HCT116 (cell line): ENCODE measurements around the gene CYTIP. TPM values are rescaled to one million over a fixed set of nuclear protein-coding genes. Genes with fewer than 3 reads are reported as not detected.

Experiments used
- total RNA-seq: library from RNA; stranded (reverse); gene quantifications from one replicate; pipeline ENCODE4 v1.2.1, GENCODE V29; 2021; ENCODE audit not compliant: unreplicated experiment

CYTIP gene
- total RNA-seq, 1 experiment from 2014 or later: 0.64 TPM

Other genes with a start within 250 kb of the CYTIP start
- gene GALNT5, start 186.4 kb downstream of the CYTIP start, total RNA-seq: 3.9 TPM
- gene ERMN, start 118.3 kb downstream of the CYTIP start, total RNA-seq: not detected
- gene ACVR1C, start 184.8 kb upstream of the CYTIP start, total RNA-seq: 1.2 TPM